VCaP (cell line): ENCODE data around the gene MRPS11.
A peak's percentile ranks its signal among the peaks of the same experiment; 100 is the strongest.
"Not testable (repeated sequence)": the region's sequence is repeated elsewhere in the genome, so short reads cannot be mapped to it uniquely, and the experiment has no call there.

Source experiments
- H3K27ac ChIP-seq: fragments of 450-650 bp; 2 replicates; pipeline ENCODE4 v1.5.1; 2017
- CTCF ChIP-seq: fragments of 450-650 bp; conservative IDR thresholded peaks from 2 replicates; pipeline ENCODE4 v1.5.1; 2017; ENCODE audit warnings: mild to moderate bottlenecking, moderate library complexity

Gene MRPS11

GRCh38 chr15:88472225-88472624, 4.7 kb downstream of the MRPS11 start:
- TF ChIP-seq CTCF, result no peak
- no peak overlapping the region for H3K27ac ChIP-seq

- H3K27ac ChIP-seq, result not testable (repeated sequence)
Observed at GRCh38 chr15:88473661-88474293, 6.3 kb downstream of the MRPS11 start.

GRCh38 chr15:88476635-88477060, 9.1 kb downstream of the MRPS11 start:
- peak overlapping the region; percentile 27; the same call in 1 of the 2 replicates for H3K27ac ChIP-seq

GRCh38 chr15:88477126-88477525, 9.6 kb downstream of the MRPS11 start:
- H3K27ac ChIP-seq, result peak overlapping the region; percentile 27; the same call in 1 of the 2 replicates
- no peak for TF ChIP-seq CTCF

More at GRCh38 chr15:88476635-88477060, 9.1 kb downstream of the MRPS11 start:
- TF ChIP-seq CTCF, result peak; percentile 92

GRCh38 chr15:88477904-88478303, 10.4 kb downstream of the MRPS11 start:
- TF ChIP-seq CTCF, result no peak
- H3K27ac ChIP-seq, result no peak overlapping the region

GRCh38 chr15:88479169-88479568, 11.7 kb downstream of the MRPS11 start:
- H3K27ac ChIP-seq, result no peak overlapping the region
- no peak for TF ChIP-seq CTCF

GRCh38 chr15:88480981-88481380, 13.5 kb downstream of the MRPS11 start:
- no peak for TF ChIP-seq CTCF

GRCh38 chr15:88482263-88482662, 14.8 kb downstream of the MRPS11 start:
- H3K27ac ChIP-seq, result no peak overlapping the region
- no peak for TF ChIP-seq CTCF

More at GRCh38 chr15:88480981-88481380, 13.5 kb downstream of the MRPS11 start:
- H3K27ac ChIP-seq, result peak overlapping the region; percentile 35; the same call in 1 of the 2 replicates
